Spinal cord (tissue), 10 donors: ENCODE results near the gene GAL3ST3. TPM values are rescaled to one million over a fixed set of nuclear protein-coding genes. Genes with fewer than 3 reads are reported as not detected.

Experiments used
- DNase-seq, 6 donors: peaks; one replicate each; pipeline versions ENCODE4 v3.0.0 to v3.0.0-alpha.2; 2013 to 2015; ENCODE audit warnings: low spot score in 6 of 6, low read depth in 4 of 6
- H3K27ac ChIP-seq: one replicate; pipeline ENCODE4 v1.5.1; 2013; ENCODE audit warnings: low read depth, low read length, control low read depth
- H3K27me3 ChIP-seq: one replicate; pipeline ENCODE4 v1.6.1; 2013; ENCODE audit warnings: low read length; ENCODE audit not compliant: control insufficient read depth, insufficient read depth
- H3K36me3 ChIP-seq: one replicate; pipeline ENCODE4 v1.6.1; 2013; ENCODE audit warnings: low read length; ENCODE audit not compliant: control insufficient read depth, insufficient read depth
- H3K4me1 ChIP-seq: one replicate; pipeline ENCODE4 v1.6.1; 2013; ENCODE audit warnings: low read length; ENCODE audit not compliant: control insufficient read depth, insufficient read depth
- H3K4me3 ChIP-seq: one replicate; pipeline ENCODE4 v1.5.1; 2013; ENCODE audit warnings: low read depth, low read length, control low read depth
- H3K9me3 ChIP-seq: one replicate; pipeline ENCODE4 v1.6.1; 2013; ENCODE audit warnings: low read length; ENCODE audit not compliant: control insufficient read depth, insufficient read depth
- WGBS: methylation state at CpG from one replicate; pipeline ENCODE4 v1.1.5; 2013; ENCODE audit warnings: missing lambda C conversion rate; ENCODE audit not compliant: insufficient coverage; 5-methylcytosine and 5-hydroxymethylcytosine counted together
- polyA plus RNA-seq, 2 donors: library from polyadenylated mRNA; unstranded; fragments of 120-200 nt; gene quantifications; one replicate each; pipeline ENCODE4 v1.2.1, GENCODE V29; 2013; ENCODE audit not compliant: insufficient read length in 2 of 2
- total RNA-seq, 2 donors: library from RNA; depleted of rRNA in 1 of 2; stranded (reverse); fragments of 120-200 nt in 1 of 2; fragments of >200 nt in 1 of 2; gene quantifications; one replicate each; pipeline versions ENCODE4 v1.2.3 to v1.2.4, GENCODE V29; 2013 to 2014
- donor health status: healthy.

GAL3ST3 gene
- total and polyA plus RNA-seq, 4 donors = 4.5 to 19.0 (median 12.2) TPM

GRCh38 chr11:66046901-66047300 is 2.1 kb downstream of the GAL3ST3 start:
- peaks cover 59% of the 10 kb centered on the region for H3K4me1 ChIP-seq
- peak overlapping the region; percentile 37 for H3K27ac ChIP-seq
- DNase-seq = no peak
- peaks cover 24% of the 10 kb centered on the region for H3K36me3 ChIP-seq
- no peaks in the 10 kb centered on the region for H3K27me3 ChIP-seq
- H3K4me3 ChIP-seq = no peak overlapping the region
- no peaks in the 10 kb centered on the region for H3K9me3 ChIP-seq
- 100% methylated on average over 2 of the region's 3 CpGs for WGBS

GRCh38 chr11:66045177-66045639 is 3.8 kb downstream of the GAL3ST3 start:
- H3K36me3 ChIP-seq = peaks cover 27% of the 10 kb centered on the region
- H3K27me3 ChIP-seq = no peaks in the 10 kb centered on the region
- no peak overlapping the region for H3K4me3 ChIP-seq
- peak in 3 of 6 donors; percentile 52 to 90 (median 85) for DNase-seq
- 21% methylated on average over 11 of the region's 11 CpGs for WGBS
- no peak overlapping the region for H3K27ac ChIP-seq
- no peaks in the 10 kb centered on the region for H3K9me3 ChIP-seq
- H3K4me1 ChIP-seq = peaks cover 45% of the 10 kb centered on the region

- H3K27me3 ChIP-seq = no peaks in the 10 kb centered on the region
- WGBS = 75% methylated on average over 4 of the region's 6 CpGs
- no peak for DNase-seq
- H3K9me3 ChIP-seq = no peaks in the 10 kb centered on the region
- no peak overlapping the region for H3K27ac ChIP-seq
- H3K4me3 ChIP-seq = no peak overlapping the region
- H3K4me1 ChIP-seq = peaks cover 40% of the 10 kb centered on the region
- peaks cover 27% of the 10 kb centered on the region for H3K36me3 ChIP-seq
Measured at GRCh38 chr11:66044757-66045156, 4.2 kb downstream of the GAL3ST3 start.

DNA sequence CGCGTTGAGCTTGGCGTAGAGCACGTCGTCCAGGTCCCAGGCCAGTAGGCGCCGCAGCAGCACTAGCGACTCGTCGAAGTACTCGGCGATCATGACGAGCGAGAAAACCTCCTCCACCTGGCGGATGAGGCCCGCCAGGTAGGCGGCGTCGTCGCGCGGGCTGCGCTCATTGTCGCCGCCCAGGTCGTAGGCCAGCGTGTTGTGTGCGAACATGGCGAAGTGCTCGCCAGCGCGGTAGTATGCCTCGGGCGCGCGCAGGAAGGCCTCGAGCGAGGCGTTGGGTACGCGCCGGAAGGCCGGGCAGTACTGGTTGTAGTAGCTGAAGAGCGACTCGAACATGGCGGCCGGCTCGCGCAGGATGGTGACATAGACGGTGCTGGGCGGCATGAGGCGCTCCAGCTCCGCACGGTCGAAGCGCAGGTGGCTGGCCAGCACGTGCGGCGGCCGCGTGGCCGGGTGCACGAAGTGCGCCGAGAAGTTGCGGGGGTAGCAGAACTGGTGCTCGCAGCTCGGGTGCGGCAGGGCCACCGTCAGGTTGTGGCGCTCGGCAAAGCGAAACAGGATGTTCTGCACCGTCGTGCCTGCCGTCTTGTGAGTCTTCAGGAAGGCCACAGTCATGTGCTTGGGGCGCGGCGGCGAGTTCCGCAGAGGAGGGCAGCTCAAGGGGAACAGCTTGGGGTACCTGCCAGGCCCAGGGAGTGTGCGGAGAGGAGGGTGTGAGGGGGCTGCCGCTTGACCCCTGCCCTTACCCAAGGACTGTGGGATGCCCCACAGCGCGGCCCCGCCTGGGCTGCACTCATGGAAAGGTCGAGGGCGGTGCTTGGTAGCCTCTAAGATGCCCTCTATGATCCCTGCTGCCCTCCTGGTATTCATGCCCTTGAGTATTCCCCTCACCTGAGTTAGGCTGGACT is 5.7 kb downstream of the GAL3ST3 start:
- no peak overlapping the region for H3K27ac ChIP-seq
- H3K4me1 ChIP-seq = peaks cover 26% of the 10 kb centered on the region
- 97% methylated on average over 86 of the region's 88 CpGs for WGBS
- H3K36me3 ChIP-seq = peaks cover 32% of the 10 kb centered on the region
- no peak overlapping the region for H3K4me3 ChIP-seq
- DNase-seq = no peak
- H3K9me3 ChIP-seq = no peaks in the 10 kb centered on the region
- no peaks in the 10 kb centered on the region for H3K27me3 ChIP-seq

DNA sequence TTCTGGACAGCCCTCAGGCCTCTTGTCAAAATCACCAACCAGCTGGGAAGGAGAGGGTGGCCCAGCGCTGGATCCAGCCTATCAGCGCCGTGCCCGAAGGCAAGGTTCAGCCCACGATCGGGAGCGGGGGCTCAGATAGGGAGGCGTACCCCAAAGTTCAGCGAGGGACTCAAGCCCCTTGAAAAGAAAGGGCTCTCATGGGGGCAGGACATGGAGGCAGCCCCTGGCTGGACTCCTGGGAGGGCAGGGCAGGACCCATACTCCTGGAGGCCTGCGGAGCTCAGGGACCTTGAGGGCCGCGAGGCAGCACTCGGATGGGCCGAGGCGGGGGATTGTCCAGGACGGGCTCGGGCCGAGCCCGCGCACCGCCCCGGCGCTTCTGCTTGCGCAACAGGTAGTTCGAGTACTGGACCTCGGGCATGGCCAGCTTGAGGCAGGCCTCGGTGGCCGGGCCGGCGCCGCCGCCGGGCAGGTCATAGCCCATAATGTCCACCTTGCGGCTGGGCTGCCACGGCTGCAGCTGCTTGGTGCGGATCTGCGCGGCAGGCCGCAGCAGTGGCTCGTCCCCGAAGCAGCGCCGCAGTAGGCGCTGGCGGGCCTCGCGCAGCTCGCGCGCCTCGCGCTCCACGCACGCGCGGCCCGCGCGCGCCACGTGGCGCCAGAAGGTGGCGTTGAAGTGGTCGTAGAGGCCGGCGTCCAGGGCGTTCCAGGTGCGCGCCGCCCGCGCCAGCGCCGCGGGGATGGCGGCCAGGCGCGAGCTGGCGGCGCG is 6.5 kb downstream of the GAL3ST3 start:
- 95% methylated on average over 81 of the region's 81 CpGs for WGBS
- Histone ChIP-seq H3K4me1 (peaks cover 17% of the 10 kb centered on the region), H3K27ac (no peak overlapping the region), H3K9me3 (no peaks in the 10 kb centered on the region), H3K4me3 (no peak overlapping the region), H3K27me3 (no peaks in the 10 kb centered on the region), H3K36me3 (peaks cover 32% of the 10 kb centered on the region)
- DNase-seq = no peak

DNA sequence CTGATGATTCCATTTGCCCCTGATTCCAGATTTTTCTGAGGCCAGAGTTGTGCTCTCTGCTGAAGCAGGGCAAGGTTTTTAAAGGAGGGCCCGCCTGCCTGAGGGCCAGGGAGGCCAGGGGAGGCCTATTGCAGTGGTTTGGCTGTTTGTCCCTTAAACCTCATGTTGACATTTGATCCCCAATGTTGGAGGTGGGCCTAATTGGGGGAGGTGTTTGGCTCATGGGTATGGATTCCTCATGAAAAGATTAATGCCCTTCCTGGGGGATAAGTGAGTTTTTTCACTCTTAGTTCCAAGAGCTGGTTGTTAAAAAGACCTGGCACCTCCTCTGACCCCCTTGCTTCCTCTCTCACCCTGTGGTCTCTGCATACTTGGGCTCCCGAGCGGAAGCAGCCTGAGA is 9.2 kb downstream of the GAL3ST3 start:
- Histone ChIP-seq H3K9me3 (no peaks in the 10 kb centered on the region), H3K4me1 (peaks cover under 1% of the 10 kb centered on the region), H3K27me3 (no peaks in the 10 kb centered on the region), H3K4me3 (no peak overlapping the region), H3K27ac (no peak overlapping the region), H3K36me3 (peaks cover 27% of the 10 kb centered on the region)
- no peak for DNase-seq
- WGBS = 73% methylated on average over 3 of the region's 3 CpGs

DNA sequence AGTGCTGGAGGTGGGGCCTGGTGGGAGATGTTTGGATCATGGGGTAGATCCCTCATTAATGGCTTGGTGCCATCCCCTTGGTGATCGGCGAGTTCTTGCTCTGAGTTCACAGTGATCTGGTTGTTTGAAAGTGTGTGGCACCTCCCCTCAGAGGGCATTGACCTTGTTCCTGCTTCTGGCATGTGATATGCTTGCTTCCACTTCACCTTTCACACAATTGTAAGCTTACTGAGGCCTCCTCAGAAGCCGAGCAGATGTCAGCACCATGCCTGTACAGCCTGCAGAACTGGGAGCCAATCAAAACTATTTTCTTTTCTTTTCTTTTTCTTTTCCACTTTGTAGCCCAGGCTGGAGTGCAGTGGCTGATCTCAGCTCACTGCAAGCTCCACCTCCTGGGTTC is 11.6 kb downstream of the GAL3ST3 start:
- Histone ChIP-seq H3K4me3 (no peak overlapping the region), H3K9me3 (no peaks in the 10 kb centered on the region), H3K36me3 (peaks cover 13% of the 10 kb centered on the region), H3K27me3 (no peaks in the 10 kb centered on the region), H3K27ac (no peak overlapping the region), H3K4me1 (no peaks in the 10 kb centered on the region)
- WGBS = 76% methylated on average over 1 of the region's 3 CpGs
- no peak for DNase-seq

GRCh38 chr11:66036334-66036710 is 12.6 kb downstream of the GAL3ST3 start:
- 69% methylated on average over 3 of the region's 5 CpGs for WGBS
- DNase-seq = no peak
- H3K27me3 ChIP-seq = no peaks in the 10 kb centered on the region
- H3K4me1 ChIP-seq = no peaks in the 10 kb centered on the region
- H3K4me3 ChIP-seq = no peak overlapping the region
- H3K36me3 ChIP-seq = peaks cover 5% of the 10 kb centered on the region
- H3K27ac ChIP-seq = no peak overlapping the region
- no peaks in the 10 kb centered on the region for H3K9me3 ChIP-seq

DNA sequence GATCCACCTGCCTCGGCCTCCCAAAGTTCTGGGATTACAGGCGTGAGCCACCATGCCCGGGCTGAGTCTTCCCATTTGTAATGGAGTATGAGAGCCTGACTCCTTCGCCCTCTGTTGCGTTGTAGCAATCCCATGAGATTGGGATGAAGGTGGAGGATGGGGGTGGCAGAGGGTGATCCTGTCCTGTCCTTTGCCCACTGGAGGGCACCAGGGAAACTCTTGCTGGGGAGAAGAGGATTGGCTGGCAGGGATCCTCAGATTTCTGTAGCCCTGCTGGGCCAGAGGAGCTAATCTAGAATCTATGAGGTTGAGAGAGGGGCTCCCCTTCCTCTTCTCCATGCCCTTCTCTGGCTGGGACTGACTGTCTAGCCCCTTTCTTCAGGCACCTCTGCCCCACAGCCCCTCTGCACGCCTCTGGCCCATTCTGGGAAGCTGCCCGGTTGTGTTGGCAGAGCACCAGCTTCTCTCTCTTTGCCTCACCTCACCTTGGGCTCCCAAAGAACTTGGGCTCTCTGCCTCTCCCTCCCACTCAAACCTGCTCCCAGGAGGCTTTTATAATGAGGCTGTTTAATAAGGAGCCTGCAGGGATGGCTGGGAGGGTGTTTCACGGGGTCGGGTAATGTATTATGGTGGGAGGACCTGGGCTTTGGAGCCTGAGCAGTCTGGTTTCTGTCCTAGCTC is 13.2 kb downstream of the GAL3ST3 start:
- Histone ChIP-seq H3K36me3 (peaks cover 5% of the 10 kb centered on the region), H3K4me1 (no peaks in the 10 kb centered on the region), H3K27me3 (no peaks in the 10 kb centered on the region), H3K4me3 (no peak overlapping the region), H3K27ac (no peak overlapping the region), H3K9me3 (no peaks in the 10 kb centered on the region)
- DNase-seq = no peak
- WGBS = 92% methylated on average over 5 of the region's 9 CpGs
